Hypothalamus (tissue), 51 donors: ENCODE measurements around the gene IGF2BP2.
"Not testable (repeated sequence)": the region's sequence is repeated elsewhere in the genome, so short reads cannot be mapped to it uniquely, and the experiment has no call there.

ENCODE experiments used
- DNase-seq, 51 donors: peaks; one replicate each; lab custom pipeline; 2025; lab: John Stamatoyannopoulos, UW

IGF2BP2 gene

GRCh38 chr3:185825006-185825638 is at the start of gene IGF2BP2:
Gene IGF2BP2 (minus strand): TSS chr3:185825042. CDS start chr3:185824960, 82 bp downstream.
- peak in 18 of 51 donors; percentile 6 to 53 (median 24) for DNase-seq

GRCh38 chr3:185874119-185874518 is 49.3 kb upstream of the IGF2BP2 start:
- no peak for DNase-seq

- no peak for DNase-seq
Observed at GRCh38 chr3:185867650-185868049, 42.8 kb upstream of the IGF2BP2 start.

- no peak for DNase-seq
Observed at GRCh38 chr3:185866995-185867394, 42.2 kb upstream of the IGF2BP2 start.

- DNase-seq = no peak
Observed at GRCh38 chr3:185866555-185866954, 41.7 kb upstream of the IGF2BP2 start.

GRCh38 chr3:185865247-185865646 is 40.4 kb upstream of the IGF2BP2 start:
- DNase-seq = no peak

- no peak for DNase-seq
Observed at GRCh38 chr3:185864767-185865166, 39.9 kb upstream of the IGF2BP2 start.

GRCh38 chr3:185862920-185863319 is 38.1 kb upstream of the IGF2BP2 start:
- DNase-seq = no peak

GRCh38 chr3:185859294-185859972 is 34.6 kb upstream of the IGF2BP2 start:
- DNase-seq = no peak

- no peak for DNase-seq
Observed at GRCh38 chr3:185858502-185859225, 33.8 kb upstream of the IGF2BP2 start.

- DNase-seq = no peak
Observed at GRCh38 chr3:185857208-185857607, 32.4 kb upstream of the IGF2BP2 start.

GRCh38 chr3:185856652-185857051 is 31.8 kb upstream of the IGF2BP2 start:
- DNase-seq = no peak

GRCh38 chr3:185853771-185854170 is 28.9 kb upstream of the IGF2BP2 start:
- not testable (repeated sequence) for DNase-seq

- no peak for DNase-seq
Observed at GRCh38 chr3:185852635-185853034, 27.8 kb upstream of the IGF2BP2 start.

- DNase-seq = no peak
Observed at GRCh38 chr3:185851959-185852358, 27.1 kb upstream of the IGF2BP2 start.

- no peak for DNase-seq
Observed at GRCh38 chr3:185851046-185851445, 26.2 kb upstream of the IGF2BP2 start.

GRCh38 chr3:185847506-185847905 is 22.7 kb upstream of the IGF2BP2 start:
- DNase-seq = no peak

- DNase-seq = no peak
Observed at GRCh38 chr3:185846037-185846436, 21.2 kb upstream of the IGF2BP2 start.

- DNase-seq = no peak
Observed at GRCh38 chr3:185844051-185844450, 19.2 kb upstream of the IGF2BP2 start.

GRCh38 chr3:185843635-185844034 is 18.8 kb upstream of the IGF2BP2 start:
- DNase-seq = no peak

- no peak for DNase-seq
Observed at GRCh38 chr3:185843126-185843525, 18.3 kb upstream of the IGF2BP2 start.

- DNase-seq = no peak
Observed at GRCh38 chr3:185842241-185842640, 17.4 kb upstream of the IGF2BP2 start.
